Stimulated activated CD8-positive, alpha-beta memory T cell treated with anti-CD3 and anti-CD28 coated beads, Interleukin-2, amount 100 ng/mL, for 48 hours (primary cell): ENCODE data around the gene PPP1R16B.

Source experiments
- DNase-seq, 2 donors: peaks; one replicate each; pipeline ENCODE4 v3.0.0-alpha.2; 2020; ENCODE audit warnings: low read depth in 2 of 2

PPP1R16B gene

GRCh38 chr20:38827770-38828281, 22.3 kb downstream of the PPP1R16B start:
- DNase-seq: no peak

DNA sequence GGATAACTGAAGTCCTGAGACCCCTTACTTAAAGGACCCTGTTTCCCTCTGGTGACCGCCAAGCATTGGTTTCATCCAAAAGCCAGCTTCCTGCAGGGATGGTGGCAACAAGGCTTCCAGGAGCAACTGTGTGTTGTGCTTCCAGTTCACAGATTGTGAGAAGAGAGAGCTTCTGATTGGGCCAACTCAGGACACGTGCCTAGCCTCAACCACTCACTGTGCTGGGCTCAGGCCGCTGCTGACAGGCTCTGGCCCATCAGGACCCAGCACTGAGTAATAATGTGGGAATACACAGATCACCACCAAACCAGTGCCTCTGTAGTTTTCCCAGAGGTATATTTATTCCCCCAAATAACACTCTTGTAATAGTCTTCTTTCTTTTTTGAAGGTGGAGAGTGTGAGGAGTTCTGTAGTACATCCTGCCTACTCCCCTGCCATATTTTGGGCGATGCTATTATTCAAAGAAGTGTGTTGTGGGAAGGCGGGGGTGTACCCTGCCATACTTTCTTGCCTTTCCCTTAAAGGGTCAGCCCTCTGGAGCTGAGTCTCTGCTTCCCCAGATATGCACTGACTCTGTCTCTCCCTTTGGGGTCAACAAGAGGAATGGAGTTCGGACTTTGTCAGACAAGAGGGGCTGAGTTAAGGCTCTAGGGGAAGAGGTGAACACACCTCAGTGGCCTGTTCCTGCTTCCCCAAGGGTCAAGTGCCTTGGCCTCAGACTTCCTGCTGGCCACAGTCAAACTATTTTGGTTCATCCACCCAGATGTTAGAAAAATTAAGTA, 23.2 kb downstream of the PPP1R16B start:
- DNase-seq: no peak

DNA sequence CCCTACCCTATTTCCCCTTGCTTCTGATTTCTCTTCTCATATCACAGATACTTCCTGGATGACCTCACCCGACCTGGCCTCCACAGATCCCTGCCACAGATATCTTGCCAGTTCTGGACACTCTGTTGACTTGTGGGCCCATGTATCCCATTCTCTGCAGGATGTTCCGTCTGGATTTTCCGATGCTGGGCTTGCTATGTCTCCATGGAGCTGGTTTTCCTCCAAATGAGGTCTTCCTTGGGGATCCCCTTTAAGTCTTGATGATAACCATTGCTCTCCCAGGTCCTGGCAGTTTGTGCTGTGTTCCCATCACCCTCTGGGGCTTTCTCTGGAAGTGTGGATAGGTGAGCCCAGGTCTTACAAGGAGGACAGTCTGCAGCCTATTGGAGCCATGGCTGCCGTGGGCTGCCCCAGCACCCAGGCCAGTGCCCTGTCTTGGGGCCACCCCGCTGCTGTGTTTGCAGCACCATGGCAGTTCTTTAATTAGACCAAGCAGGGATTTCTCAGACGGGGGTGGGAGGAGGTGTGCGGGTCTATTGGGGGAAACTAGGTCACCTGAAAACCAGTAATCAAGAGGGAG, 23.9 kb downstream of the PPP1R16B start:
- no peak for DNase-seq

DNA sequence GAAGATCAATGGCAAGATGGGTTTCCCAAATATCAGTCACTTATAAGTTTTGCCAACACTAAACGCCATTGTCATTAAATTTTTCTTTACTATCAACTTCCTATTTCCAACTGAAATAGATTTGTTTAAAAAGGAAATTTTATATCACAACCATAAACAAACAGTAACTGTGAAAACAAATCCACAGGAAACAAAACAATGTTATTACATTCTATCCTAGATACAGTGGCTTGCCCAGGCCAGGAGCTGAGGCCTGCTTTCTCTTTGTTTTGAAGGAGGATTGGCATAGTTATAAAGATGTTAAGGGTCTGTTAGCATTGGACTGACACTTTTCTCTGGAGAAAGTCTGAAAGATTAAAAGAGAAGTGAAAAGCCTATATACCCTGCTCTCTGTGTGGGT, 24.9 kb downstream of the PPP1R16B start:
- no peak for DNase-seq

DNA sequence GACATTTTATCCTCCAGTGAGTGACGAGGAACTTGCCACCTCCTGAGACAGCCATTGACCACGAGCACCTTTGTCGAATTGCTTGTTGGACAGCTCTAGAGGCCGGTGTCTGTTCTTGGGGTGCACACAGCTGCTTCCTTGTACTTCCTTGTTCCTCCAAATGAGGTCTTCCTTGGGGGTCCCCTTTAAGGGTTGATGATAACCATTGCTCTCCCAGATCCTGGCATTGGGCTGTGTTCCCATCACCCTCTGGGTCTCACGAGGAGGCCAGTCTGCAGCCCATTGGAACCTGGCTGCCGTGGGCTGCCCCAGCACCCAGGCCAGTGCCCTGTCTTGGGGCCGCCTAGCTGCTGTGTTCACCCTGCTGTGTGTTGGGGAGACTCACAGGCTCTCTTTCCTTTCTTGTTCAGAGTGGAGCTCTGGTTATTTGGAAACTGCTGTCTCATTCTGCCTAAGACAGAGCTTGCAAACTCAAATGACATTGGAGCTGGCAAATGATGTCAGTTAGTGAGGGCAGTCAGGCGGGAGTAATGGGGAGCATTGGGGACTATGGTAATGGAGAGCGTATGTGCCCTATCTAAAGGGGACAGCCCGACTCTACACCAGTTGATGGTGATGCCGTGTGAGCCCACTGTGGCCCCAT, 25.7 kb downstream of the PPP1R16B start:
- no peak for DNase-seq

DNA sequence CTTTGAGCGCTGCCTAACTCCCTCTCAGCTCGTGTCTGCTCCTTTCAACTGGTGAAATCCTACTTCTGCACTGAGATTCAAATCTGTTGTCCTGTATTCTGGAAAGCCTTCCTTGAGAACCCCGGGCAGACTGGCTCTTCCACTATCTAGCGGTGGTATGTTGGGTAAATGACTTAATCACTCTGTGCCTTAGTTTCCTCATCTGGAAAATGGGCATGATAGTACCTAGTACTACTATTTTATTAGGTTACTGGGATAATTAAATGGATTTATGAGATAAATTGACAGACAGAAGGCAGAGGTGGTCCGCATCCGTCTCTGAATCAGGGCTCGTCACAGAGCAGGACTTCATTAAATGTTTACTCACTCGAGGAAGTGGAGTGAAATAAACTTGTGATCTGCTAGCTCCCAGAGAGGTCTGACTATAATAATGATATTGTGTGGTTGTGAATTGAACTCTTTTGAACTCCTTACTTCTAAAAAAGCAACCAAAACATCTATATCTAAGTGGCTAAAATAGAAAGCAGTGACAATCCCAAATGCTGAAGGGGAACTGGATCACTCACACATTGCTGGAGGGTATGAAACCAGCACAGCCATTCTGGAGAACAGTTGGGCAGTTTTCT, 26.6 kb downstream of the PPP1R16B start:
- no peak for DNase-seq

- no peak for DNase-seq
Measured at GRCh38 chr20:38833154-38833856, 27.8 kb downstream of the PPP1R16B start.

DNA sequence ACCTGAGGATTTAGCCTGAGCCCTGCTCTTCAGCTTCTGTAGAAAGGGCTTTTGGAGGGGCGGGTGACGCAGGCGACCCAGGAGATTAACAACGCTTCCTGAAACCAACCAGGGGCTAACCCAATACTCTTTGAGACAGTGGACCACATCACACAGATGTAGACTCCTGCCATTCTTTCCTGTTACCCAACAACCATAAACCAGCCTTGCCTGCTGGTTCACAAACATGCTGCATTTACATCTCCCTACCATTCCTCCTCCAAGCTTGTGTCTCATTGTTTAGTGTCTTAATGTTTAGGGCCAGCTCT, 28.3 kb downstream of the PPP1R16B start:
- peak in 1 of 2 donors; percentile 32 for DNase-seq

DNA sequence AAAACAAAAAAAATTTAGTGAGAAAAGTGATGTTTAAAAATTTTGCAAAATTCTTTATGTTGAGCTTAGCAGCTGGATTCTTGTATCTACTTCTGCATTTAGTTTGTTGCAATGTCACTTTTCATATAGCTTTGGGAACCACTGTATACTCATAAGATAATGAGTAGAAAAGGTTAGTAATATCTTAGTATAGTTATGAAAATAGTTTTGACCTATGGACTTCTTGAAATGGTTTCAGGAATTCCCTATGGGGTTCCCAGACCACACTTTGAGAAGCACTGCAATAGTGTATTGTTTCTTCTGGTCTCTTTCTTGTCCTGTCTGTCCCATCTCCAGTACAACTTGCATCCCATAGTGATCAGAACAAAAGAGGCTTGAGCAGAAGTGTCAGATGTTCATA, 29.4 kb downstream of the PPP1R16B start:
- DNase-seq: no peak

GRCh38 chr20:38835792-38836191, 30.3 kb downstream of the PPP1R16B start:
- DNase-seq: no peak

DNA sequence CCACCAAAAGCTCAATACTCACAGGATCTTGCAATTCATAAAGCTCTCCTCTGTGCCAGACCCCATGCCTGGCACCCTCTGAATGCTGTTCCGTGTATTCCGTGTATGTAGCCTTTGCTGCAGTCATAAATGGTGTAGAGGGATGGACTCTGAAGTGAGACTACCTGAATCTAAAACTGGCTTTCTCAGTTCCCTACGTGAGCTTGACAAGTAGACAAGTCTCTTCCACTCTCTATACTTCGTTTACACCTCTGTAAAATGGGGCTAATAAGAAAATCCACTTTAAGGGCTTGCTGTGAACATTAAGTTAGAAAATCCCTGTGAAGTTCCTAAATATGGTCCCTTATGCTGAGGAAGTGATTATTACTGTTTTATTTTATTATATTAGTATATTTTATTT, 31.5 kb downstream of the PPP1R16B start:
- no peak for DNase-seq

- no peak for DNase-seq
Measured at GRCh38 chr20:38838326-38838725, 32.8 kb downstream of the PPP1R16B start.

GRCh38 chr20:38839563-38839962, 34.1 kb downstream of the PPP1R16B start:
- DNase-seq: no peak

GRCh38 chr20:38840053-38840893, 34.8 kb downstream of the PPP1R16B start:
- peak in 1 of 2 donors; percentile 55 for DNase-seq

GRCh38 chr20:38840894-38841470, 35.5 kb downstream of the PPP1R16B start:
- no peak for DNase-seq

DNA sequence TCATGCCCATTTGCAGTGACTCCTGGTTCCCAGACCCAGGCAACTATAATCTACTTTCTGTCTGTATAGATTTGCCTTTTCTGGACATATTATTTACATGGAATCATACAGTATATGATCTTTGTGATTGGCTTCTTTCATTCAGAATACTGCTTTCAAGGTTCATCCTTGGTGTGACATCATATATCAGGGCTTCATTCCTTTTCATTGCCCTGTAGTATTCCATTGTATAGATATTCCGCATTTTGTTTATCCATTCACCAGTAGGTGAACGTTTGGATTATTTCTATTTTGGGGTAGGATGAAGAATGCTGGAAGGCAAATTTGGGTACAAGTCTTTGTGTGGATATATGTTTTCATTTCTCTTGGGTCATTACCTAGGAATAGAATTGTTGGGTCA, 36.1 kb downstream of the PPP1R16B start:
- DNase-seq: no peak

DNA sequence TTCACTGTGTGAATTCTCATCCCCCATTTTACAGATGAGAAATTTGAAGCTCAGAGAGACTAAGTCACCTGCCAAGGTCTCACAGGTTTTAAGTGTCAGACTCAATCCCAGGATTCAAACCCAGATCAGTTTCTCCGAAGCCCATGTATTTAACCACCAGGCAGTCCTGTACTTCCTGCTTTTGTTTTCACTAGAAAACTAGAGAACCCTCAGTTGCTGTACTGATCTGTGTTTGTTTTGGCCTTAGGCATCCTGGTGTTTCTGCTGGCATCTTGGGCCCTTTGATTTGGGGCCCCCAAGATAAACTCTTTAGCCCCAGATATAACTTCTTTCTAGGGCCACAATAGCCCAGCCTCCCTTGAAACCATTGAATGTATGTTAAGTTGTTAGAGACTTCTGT, 36.5 kb downstream of the PPP1R16B start:
- DNase-seq: no peak

DNA sequence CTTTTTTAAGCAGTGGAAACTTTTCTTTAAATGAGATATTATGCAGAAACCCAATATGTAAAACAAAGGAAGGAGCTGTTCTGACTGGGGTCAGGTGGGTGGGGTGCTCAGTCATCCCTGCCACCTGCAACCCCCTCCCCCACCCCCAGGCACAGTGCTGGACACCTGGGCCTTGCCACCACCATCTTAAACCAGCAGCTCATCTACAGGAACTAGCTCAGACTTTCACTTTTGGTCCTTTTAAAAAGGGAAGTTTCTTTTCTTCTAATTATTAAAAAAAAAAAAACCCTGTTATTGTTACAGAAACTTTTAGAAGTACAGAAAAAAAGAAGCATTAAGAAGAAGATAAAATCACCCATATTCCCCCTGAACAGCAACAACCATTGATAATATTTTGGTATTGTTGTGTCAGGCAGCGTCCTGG, 37.1 kb downstream of the PPP1R16B start:
- DNase-seq: peak; percentile 60 to 73

DNA sequence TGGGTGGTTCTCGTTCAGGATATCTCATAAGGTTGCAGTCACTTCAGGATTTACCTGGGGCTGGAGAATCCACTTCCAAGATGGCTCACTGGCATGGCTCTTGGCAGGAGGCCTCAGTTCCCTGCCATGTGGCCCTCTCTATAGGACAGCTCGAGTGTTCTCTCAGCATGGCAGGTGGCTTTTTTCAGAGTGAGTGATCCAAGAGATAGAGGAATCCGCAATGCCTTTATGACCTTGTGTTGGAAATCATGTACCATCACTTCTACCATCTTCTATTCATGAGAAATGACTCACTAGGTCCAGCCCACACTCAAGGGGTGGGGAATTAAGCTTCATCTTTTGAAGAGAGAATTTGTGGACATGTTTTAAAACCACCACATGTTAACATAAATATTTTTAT, 37.8 kb downstream of the PPP1R16B start:
- DNase-seq: peak in 1 of 2 donors; percentile 25

DNA sequence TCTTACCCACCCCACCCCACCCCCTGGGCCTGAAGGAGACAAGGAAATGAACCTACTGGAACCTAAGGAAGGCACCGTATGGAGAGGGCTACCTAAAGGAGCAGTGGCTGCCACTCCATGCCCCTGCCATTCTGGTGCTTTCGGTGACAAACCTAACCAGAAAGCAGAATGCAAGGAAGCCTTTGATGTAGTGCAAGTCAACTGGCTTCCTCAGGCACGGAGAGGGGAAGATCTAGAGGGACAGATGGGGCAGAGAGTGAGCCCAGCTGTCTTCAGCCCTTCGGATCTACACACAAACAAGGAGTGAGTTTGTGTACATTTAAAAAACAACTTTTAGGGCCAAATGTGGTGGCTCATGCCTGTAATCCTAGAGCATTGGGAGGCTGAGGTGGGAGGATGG, 39.5 kb downstream of the PPP1R16B start:
- no peak for DNase-seq

DNA sequence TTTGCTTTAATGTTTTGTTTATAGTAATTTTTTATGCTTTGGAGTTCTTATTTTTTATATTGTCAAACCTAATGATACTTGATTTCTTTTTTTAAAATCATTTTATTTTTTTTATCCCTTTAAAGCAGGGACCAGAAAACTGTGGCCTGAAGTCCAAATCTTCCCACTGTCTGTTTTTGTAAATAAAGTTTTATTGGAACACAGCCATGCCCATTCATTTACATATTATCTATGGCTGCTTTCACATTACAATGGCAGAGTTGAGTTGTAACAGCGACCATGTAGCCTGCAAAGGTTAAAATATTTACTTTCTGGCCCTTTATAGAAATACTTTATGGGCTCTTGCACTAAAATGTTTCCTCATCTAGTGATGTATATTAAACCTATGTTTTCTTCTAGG, 42.3 kb downstream of the PPP1R16B start:
- DNase-seq: no peak
